Hippocampal formation (tissue), 2 donors: ENCODE results near the gene TPX2.
"Not testable (repeated sequence)": the region's sequence is repeated elsewhere in the genome, so short reads cannot be mapped to it uniquely, and the experiment has no call there.

ENCODE experiments used
- DNase-seq, 2 donors: peaks; one replicate each; lab custom pipeline; 2025; lab: John Stamatoyannopoulos, UW

Gene TPX2

GRCh38 chr20:31720486-31721407 lies 18.3 kb upstream of the TPX2 start:
- DNase-seq = peak in 1 of 2 donors; percentile 32

GRCh38 chr20:31721408-31722256 lies 17.5 kb upstream of the TPX2 start:
- DNase-seq = peak in 1 of 2 donors; percentile 27

GRCh38 chr20:31722257-31723068 lies 16.6 kb upstream of the TPX2 start, which contains the start of gene BCL2L1:
Gene BCL2L1 (minus strand): TSS chr20:31722868. CDS start chr20:31722218, 650 bp downstream.
- DNase-seq = peak; percentile 77 to 80

GRCh38 chr20:31723069-31723318 lies 16.1 kb upstream of the TPX2 start:
- DNase-seq = no peak

GRCh38 chr20:31723319-31724078 lies 15.6 kb upstream of the TPX2 start:
- peak; percentile 96 to 98 for DNase-seq

- no peak for DNase-seq
These were observed 7.8 kb upstream of the TPX2 start for GRCh38 chr20:31731321-31731717.

- no peak for DNase-seq
These were observed 474 bp downstream of the TPX2 start for GRCh38 chr20:31739550-31739977.

GRCh38 chr20:31740208-31740607 lies 1.1 kb downstream of the TPX2 start:
- DNase-seq = no peak

- no peak for DNase-seq
These were observed 1.7 kb downstream of the TPX2 start for GRCh38 chr20:31740656-31741323.

- DNase-seq = no peak
These were observed 7.2 kb downstream of the TPX2 start for GRCh38 chr20:31746068-31746878.

GRCh38 chr20:31747028-31747427 lies 7.9 kb downstream of the TPX2 start:
- DNase-seq = not testable (repeated sequence)

GRCh38 chr20:31747640-31748039 lies 8.6 kb downstream of the TPX2 start:
- no peak for DNase-seq

GRCh38 chr20:31749223-31749622 lies 10.1 kb downstream of the TPX2 start:
- no peak for DNase-seq

- DNase-seq = no peak
These were observed 12.0 kb downstream of the TPX2 start for GRCh38 chr20:31751126-31751525.

- DNase-seq = no peak
These were observed 18.2 kb downstream of the TPX2 start for GRCh38 chr20:31757254-31757653.

GRCh38 chr20:31758521-31758920 lies 19.4 kb downstream of the TPX2 start:
- no peak for DNase-seq

- DNase-seq = no peak
These were observed 19.9 kb downstream of the TPX2 start for GRCh38 chr20:31758991-31759390.

GRCh38 chr20:31759836-31760518 lies 20.9 kb downstream of the TPX2 start:
- no peak for DNase-seq
